ENCODE data around the gene TMEM191C.
"Not testable (repeated sequence)": the region's sequence is repeated elsewhere in the genome, so short reads cannot be mapped to it uniquely, and the experiment has no call there.

Gene TMEM191C

DNA sequence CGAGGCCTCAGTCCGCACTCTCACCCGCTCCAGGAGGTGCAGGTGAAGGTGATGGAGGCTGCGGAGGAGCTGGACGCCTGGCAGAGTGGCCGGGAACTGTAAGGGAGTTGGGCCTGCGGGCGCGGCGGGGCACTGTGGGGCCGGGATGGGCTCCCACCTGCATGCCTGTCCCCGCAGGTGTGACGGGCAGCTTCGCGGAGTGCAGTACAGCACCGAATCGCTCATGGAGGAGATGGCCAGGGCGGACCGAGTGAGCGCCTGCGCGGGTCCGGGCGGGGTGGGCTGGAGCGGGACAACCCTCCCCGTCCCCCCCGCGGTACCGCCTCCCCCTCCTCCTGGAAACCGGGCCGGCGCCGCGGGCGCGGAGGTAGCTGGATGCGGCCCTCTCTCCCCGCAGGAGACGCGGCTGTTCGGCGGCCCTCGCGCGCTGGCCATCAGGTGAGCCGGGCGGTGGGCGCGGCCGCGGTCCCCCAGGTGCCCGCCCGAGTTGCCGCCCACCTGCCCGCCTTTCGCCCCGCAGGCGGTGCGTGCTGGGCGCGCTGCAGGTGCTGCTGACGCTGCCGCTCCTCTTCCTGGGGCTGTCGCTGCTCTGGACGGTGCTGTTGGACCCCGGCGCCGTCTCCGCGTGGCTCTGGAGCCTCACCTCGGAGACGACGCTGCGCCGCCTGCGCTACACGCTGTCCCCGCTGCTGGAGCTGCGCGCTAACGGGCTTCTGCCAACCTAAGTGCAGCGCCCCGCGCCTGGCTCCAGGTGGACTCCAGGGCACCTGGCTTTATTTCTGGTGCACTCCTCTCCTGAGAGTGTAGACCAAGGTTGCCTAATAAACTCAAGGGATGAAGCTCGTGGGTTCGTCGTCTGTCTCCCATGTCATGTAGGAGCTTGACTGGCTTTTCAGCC, 2.2 kb downstream of the TMEM191C start:
- in situ Hi-C loops (cut with HindIII; ENCODE audit: low sequenced_read_pairs): not testable (repeated sequence)

DNA sequence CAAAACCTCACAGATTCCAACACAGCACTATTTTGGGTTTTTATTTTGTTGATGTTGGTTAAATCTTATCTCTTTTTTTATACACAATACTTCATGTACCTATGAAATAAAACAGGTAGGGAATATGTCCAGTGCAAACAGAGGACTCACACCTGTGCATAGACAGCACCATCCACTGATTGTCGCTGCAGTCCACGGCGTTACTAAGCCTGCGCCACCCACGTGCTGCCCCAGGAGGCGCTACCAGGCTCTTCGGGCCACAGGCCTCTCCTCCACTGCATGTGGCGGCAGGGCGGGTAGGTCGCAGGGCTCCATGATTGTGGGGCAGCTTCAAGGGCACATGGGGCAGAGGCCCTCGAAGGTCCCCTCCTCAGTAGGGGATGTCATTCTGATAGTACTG, 5.8 kb downstream of the TMEM191C start:
- in situ Hi-C loops (cut with HindIII; ENCODE audit: low sequenced_read_pairs): not testable (repeated sequence)

DNA sequence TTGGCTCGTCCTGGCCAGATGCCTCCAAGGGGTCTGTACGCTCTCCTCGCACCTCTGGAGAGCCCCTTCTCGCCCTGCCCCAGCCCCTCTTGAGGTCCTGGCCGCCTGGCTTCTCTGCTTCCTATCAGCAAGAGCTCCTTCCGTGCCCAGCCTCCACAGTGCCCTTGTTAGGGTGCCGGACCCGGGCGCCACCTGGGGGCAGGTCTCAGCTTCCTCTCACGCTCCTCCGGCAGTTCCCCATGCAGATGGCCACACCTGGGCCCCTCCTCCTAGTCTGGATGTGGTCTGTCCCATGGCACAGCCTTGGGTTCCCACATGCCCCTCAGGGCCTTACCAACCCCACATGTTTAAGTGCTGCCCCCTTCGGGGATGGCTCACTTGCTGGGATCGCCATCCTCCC, 6.5 kb downstream of the TMEM191C start:
- in situ Hi-C loops (cut with HindIII; ENCODE audit: low sequenced_read_pairs): not testable (repeated sequence)

DNA sequence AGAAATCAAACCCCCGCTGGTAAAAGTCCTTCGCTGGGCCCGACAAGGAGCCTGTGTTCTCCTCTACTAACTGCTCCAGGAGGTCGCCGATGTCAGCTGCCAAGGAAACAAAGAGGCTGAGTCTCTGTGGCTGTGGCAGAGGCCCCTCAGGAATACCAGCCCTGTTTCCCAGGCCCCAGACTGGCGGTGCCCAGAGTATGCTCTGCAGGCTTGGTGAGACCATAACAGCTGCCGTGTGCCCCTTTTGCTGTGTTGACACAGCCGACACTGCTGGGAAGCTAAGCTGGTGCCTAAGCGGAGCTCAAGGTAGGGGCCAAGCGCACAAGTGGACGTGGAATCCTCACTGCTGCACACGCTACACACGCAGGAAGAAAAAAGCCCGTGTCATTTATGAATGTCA, 16.9 kb downstream of the TMEM191C start:
- in situ Hi-C loops (cut with HindIII; ENCODE audit: low sequenced_read_pairs): not testable (repeated sequence)

DNA sequence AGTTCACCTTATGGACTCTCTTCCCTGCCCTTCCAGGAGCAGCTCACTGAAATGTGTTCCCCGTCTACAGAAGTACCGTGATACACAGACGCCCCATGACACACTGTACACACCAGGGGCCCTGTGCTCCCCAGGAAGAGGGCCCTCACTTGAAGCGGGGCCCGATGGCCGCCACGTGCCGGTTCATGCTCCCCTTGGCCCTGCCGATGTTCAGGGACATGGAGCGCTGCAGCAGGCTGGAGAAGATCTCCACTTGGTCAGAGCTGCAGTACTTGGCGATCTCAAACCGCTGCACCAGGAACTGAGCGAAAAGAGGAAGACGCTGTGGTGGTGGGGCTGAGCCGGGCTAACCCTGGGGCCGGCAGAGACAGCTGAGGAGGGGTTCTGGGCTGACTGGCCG, 20.5 kb downstream of the TMEM191C start:
- in situ Hi-C loops (cut with HindIII; ENCODE audit: low sequenced_read_pairs): not testable (repeated sequence)

DNA sequence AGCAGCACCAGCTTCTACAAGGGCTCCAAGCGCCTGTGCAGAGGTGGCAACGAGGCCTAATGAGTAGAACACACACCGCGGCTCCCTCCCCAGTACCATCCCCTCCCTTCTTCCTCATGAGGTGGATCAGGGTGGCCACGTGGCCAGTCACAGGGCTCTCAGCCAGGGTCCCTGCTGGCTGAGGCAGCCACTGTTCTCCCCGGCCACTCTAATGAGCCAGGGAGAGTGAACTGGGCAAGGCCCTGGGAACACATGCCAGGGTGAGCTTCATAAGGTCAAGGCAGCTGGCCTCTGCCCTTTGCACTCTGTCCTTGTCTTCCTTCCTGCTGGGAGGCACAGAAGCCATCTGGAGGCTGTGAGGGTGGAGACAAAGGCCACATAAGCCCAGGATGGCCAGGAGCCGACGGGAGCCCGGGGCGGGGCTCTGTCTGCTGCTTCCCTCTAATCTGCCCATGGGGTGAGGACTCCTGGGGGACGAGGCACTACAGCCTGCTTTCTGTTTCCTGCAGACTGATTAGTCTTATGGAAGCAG, 22.0 kb downstream of the TMEM191C start:
- in situ Hi-C loops (cut with HindIII; ENCODE audit: low sequenced_read_pairs): not testable (repeated sequence)

DNA sequence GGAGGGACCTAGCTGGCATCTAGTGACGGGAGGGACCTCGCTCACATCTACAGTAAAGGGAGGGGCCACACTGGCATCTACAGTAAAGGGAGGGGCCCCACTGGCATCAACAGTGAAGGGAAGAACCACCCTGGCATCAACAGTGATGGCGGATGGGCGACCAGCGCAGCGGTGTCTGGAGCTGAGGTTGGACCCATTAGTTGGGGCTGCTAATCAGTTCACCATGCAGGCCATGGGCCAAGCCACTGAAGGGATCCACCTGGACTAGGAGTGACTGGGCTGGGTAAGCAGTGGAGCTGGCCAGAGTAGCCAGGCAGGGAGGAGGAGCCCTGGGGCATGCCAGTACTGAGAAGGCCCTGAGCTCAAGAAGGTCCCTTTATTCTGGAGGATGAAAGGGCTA, 23.4 kb downstream of the TMEM191C start:
- in situ Hi-C loops (cut with HindIII; ENCODE audit: low sequenced_read_pairs): not testable (repeated sequence)

DNA sequence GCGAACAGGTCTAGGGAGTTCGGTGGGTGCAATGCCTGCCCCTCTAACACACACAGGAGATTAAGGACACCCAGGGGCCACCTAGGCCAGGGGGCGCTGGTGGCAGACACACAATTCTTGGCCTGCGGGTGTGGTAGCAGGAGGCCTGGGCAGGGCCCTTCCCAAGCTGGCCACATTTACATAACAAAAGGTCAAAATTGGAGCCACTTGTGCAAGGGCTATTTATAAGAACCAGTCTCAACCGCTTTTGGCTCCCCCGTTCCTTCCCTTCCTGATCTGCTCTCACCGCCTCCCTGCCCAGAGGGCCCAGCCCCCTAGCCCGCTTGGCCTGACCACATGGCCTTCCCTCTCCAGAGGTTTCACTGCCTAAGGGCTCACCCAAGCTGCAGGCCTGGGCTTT, 25.1 kb downstream of the TMEM191C start:
- in situ Hi-C loops (cut with HindIII; ENCODE audit: low sequenced_read_pairs): not testable (repeated sequence)

DNA sequence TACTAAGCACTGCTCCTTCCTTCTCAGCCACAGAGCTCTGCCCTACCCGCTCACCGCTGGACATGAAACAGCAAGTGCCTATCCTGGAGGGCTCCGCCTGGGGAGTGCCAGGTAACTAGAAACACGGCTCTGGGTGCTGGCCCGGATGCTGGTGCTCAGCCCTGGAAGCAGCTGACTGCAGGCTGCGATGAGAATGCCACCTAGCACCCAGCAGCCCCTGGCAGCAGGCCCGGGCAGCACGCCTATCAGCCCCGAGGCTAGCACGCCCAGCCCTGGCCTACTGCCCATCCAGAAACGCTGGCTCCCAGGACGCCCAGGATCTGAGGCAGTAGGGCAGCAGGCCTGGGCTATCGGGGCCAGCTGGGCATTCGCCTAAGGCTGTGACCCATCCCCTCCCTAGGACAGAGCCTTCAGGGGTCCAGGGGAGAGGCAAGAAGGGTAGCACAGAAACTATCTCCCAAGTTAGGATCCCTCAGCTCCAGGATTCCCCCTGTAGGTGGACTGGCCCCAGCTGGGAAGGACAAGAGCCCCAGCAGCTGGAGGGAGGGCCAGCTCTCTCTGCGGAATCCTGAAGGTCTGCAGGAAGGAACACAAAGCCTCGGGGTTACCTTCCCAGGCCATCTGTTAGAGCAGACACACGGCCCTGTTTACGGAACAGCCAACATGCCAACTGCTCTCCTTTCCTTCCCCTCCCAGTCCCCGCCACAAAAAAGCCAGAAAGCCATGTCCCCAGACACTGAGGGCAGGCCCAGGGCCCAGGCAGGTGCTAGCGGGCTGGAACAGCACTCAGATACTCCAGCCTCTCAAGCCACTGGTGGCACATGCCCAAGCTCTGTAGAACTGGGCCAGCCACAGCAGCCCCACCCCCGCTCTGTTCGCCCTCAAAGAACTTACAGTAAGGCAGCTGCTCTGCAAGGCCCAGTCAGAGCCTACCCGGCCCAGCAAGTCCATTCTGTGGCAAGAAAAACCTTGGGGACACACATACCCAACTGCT, 26.9 kb downstream of the TMEM191C start:
- in situ Hi-C loops (cut with HindIII; ENCODE audit: low sequenced_read_pairs): not testable (repeated sequence)

DNA sequence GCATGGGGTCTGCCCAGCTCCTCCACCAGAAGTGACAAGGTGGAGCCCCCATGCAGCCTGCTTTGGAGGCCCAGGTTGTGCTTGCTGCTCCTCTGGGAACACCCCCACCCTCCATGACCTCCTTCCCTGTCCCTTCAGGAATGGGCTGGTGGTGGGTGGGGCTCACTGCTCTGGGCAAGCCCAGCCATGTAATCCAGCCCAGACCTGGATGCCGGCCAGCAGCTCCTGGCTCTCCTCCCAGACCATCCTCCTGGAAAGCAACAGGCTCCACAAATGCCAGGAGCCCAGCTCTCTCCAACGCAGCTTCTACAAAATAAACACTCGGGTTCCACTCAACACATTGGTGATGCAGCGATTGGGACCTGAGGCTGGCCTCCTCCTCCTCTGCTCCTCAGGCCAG, 30.8 kb downstream of the TMEM191C start:
- in situ Hi-C loops (cut with HindIII; ENCODE audit: low sequenced_read_pairs): not testable (repeated sequence)

DNA sequence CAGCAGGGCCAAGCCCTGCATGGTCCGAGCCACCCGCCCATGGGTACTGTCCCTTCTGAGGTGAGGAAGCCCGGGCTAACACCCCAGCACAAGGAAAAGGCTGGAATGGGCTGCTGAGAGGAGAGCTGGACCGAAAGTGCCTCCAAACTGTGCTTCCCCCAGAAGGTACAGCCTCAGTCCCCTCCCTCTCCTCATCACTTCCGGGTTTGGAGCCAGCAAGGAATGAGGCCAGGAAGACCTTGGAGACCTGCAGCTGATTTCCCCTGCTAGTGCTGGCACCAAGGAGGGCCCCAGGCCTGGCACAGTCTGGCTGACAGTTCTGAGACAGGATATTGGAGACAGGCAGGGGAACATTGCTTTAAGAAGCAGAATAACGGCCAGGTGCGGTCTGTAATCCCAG, 31.3 kb downstream of the TMEM191C start:
- in situ Hi-C loops (cut with HindIII; ENCODE audit: low sequenced_read_pairs): not testable (repeated sequence)

DNA sequence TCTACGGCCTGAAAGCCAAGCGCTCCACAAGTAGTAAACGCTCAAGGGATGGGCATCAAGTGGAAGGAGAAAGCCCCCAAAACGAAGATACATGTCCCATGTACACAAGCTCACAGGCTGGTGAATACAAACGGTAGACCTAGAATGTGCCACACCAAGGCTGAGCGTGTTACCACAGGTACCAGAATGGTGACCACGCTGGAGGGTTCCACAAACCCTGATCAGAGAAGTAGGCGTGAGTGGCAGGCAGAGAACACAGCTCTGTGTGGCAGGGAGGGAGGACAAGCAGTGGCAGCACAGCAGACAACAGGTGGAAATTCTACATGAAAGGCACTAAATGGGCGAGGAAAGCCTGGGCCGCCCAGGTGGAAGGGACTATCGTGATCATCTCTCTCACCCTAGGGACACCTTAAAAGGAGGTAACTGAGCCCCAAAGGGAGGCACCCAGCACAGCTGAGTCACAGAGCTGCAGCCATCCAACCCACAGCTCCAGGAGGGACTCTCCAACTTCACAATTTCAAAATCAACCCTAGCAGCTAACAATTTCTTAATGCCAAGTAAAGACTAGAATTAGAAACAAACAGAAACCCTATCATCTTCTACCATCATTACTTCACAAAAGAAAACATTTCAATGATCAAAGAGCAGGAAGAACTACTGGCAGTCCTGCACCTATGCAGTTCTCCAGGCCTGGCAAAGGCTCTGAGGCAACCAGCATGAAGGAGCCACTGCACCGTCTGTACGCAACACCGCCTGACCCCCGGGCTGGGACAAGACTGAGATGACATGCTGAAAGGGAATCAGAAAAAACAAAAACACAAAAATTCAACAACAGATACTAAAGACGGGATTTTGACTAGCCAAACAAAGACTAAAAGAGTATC, 32.7 kb downstream of the TMEM191C start:
- in situ Hi-C loops (cut with HindIII; ENCODE audit: low sequenced_read_pairs): not testable (repeated sequence)

DNA sequence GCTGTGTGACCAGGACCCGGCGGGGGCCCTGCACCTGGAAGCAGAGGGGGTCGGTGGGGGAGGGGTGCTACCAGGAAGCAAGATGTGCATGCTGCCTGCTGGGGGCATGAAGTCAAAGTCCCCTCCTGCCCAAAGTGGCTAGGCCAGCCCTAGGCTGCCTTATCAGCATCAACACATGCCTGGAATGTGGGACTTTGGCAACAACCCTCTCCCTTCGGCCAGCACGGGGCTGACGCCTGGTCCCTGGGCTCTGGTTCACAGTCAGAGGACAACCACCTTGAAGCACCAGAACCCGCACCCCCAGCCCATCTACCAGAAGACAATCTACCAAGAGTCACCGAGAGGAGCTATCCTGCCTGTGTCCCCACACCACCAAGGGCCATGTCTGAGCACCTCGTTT, 43.2 kb downstream of the TMEM191C start:
- in situ Hi-C loops (cut with HindIII; ENCODE audit: low sequenced_read_pairs): not testable (repeated sequence)

DNA sequence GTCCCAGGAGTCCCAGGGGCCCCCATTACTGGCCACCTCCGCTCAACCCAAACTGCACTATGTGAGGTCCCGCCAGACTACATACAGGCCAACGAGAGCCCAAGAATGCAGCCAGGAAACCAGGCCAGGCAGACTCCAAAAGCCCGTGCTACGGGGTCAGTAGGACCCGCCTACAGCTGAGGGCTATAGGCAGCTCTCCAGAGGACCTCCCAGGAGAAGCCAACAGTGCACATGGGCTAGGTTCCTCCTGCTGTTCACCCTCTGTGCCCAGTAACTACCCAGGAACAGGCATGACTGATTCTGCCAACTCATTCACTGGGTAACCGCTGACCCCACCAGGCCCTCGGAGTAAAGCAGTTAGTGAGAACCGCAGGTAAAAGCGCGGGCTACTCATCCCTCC, 44.8 kb downstream of the TMEM191C start:
- in situ Hi-C loops (cut with HindIII; ENCODE audit: low sequenced_read_pairs): not testable (repeated sequence)

DNA sequence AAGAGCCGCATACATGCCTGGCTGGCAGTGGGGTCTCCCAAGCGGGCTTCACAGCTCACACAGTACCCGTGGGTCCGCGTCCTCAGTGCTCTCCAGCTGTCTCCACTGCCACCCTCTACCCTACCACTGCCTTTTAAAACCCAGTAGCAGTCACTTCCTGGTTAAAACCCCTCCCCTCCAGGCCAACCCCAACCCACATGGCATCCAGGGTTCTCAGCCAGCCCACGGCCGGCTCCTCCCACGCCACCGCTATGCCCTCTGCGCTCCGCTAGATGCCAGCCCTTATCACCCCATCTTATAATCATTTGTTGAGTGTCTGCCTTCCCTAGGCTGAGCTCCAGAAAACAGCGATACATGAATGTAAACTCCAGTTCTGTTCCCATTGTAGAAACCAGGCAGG, 46.9 kb downstream of the TMEM191C start:
- in situ Hi-C loops (cut with HindIII; ENCODE audit: low sequenced_read_pairs): not testable (repeated sequence)

DNA sequence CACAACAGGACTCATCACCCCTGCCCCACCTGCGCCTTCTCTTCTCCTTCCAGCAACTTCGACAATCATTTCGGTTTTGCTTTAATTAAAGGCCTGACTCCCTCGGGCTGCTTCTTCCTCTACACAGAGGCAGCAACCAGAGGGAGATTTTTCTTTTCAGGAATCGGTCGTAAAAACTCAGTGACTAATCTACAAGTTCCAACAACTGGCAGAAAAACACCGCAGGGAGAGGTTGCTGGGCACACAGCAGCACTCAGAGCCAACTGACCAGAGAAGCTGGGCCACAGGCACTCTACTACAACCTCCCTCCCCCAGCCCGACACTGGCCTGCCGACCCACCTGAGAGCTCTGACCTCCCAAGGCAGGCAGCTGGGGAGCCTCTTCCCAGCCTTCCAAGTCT, 48.0 kb downstream of the TMEM191C start:
- in situ Hi-C loops (cut with HindIII; ENCODE audit: low sequenced_read_pairs): not testable (repeated sequence)

DNA sequence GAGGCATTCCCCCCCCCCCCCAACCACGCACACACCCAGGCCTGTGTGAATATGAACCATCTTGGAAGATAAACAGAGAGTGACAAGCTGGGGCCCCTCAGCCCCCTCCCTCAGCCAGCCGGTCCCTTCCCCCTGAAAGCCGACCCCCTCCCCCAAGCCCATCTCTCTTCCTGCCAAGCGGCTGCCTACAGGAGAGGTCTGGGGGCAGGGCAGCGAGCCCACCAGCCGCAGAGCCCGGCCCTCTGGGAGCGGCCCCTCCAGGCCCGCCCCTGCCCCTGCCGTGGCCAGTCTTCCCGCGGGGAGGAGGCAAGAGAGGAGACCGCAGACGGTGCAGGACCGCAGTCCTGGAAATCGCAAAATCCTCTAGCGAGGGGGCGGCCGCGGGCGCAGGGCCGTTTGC, 49.3 kb downstream of the TMEM191C start:
- in situ Hi-C loops (cut with HindIII; ENCODE audit: low sequenced_read_pairs): not testable (repeated sequence)

DNA sequence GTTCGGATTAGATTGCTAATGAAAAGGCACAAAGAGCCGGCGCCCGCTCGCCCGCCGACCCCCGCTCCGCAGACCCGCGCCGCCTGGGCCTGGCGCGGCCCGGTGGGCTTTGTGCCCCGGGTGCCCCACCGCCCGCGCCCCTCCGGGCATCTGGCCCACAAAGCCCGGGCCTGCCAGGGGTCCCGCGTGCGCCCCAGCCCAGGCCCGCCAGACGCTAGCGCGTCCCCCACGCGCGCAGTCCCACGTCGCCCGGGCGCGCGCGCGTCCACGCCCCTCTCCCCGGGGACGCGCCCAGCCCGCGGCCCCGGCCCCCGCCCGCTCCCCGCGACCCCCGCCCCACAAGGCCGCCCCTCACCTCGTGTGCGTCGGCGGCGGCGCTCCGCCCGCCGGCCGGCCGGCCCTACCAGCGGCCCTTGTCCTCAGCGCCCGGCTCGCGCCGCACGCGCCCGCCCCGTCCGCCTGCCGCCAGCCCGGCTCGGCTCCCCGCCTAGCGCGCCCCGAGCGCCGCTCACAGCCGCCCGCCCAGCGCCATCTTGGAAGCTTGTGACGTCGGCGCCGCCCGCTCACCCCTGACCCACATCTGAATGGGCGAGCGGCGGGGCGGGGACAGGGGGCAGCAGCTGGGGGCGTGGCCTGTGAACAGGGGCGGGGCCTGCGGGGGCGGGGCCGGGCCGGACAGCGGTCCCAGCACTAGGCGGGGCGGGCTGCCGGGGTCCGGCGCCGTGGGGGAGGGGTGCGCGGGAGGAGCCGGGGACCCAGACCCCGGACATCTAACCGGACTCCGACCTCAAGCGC, 50.0 kb downstream of the TMEM191C start:
- in situ Hi-C loops (cut with HindIII; ENCODE audit: low sequenced_read_pairs): not testable (repeated sequence)
